ENCODE results near the gene TSPAN10.
A peak's percentile ranks its signal among the peaks of the same experiment; 100 is the strongest.

The TSPAN10 gene

DNA sequence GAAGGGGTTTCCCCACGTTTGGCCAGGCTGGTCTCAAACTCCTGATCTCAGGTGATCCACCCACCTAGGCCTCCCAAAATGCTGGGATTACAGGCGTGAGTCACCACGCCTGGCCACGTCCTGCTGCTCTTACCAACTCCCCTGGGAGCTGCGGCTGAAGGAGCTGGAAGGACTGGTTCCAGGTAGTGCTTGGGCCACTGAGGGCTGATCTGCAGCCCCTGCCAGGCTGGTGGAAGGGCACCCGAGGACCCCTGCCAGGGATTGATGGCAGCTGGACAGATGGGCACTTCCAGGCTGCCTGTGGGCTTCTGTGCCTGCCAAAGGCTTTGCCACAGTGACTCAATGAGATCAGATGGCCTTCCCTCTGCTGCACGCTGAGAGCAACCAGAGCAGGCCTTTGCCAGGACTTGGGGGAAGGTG, 27.1 kb downstream of the TSPAN10 start:
- TF ChIP-seq CEBPB (IDR thresholded peaks at IDR 0.05) (no peak), ZBTB7A (IDR thresholded peaks at IDR 0.05; ENCODE audit: low read depth) (no peak), EGR1 (IDR thresholded peaks at IDR 0.05) (no peak), CREB1 (IDR thresholded peaks at IDR 0.05; ENCODE audit: low read depth) (no peak), NFIC (IDR thresholded peaks at IDR 0.05) (no peak), TAF1 (IDR thresholded peaks at IDR 0.05; ENCODE audit: low read depth) (no peak), TEAD4 (IDR thresholded peaks at IDR 0.05) (no peak), YY1 (IDR thresholded peaks at IDR 0.05; ENCODE audit: low read depth) (no peak), TCF12 (IDR thresholded peaks at IDR 0.05; ENCODE audit: low read depth) (no peak), REST (IDR thresholded peaks at IDR 0.05; ENCODE audit: low read depth) (no peak), USF1 (IDR thresholded peaks at IDR 0.05) (no peak), RAD21 (IDR thresholded peaks at IDR 0.05; ENCODE audit: low read depth) (no peak), FOXM1 (IDR thresholded peaks at IDR 0.05; ENCODE audit: borderline replicate concordance, low read depth) (no peak), EP300 (IDR thresholded peaks at IDR 0.05; ENCODE audit: borderline replicate concordance) (no peak)
- TF ChIP-seq, protein P1, sequence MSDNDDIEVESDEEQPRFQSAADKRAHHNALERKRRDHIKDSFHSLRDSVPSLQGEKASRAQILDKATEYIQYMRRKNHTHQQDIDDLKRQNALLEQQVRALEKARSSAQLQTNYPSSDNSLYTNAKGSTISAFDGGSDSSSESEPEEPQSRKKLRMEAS (IDR thresholded peaks at IDR 0.05) = no peak

- TF ChIP-seq, protein P1 (IDR thresholded peaks at IDR 0.05) = peak; percentile 96
- TF ChIP-seq CREB1 (IDR thresholded peaks at IDR 0.05; ENCODE audit: low read depth) (no peak), USF1 (IDR thresholded peaks at IDR 0.05) (no peak), TCF12 (IDR thresholded peaks at IDR 0.05; ENCODE audit: low read depth) (no peak), YY1 (IDR thresholded peaks at IDR 0.05; ENCODE audit: low read depth) (peak; percentile 85), EGR1 (IDR thresholded peaks at IDR 0.05) (no peak), FOXM1 (IDR thresholded peaks at IDR 0.05; ENCODE audit: borderline replicate concordance, low read depth) (no peak), ZBTB7A (IDR thresholded peaks at IDR 0.05; ENCODE audit: low read depth) (no peak), TEAD4 (IDR thresholded peaks at IDR 0.05) (no peak), EP300 (IDR thresholded peaks at IDR 0.05; ENCODE audit: borderline replicate concordance) (no peak), NFIC (IDR thresholded peaks at IDR 0.05) (no peak), REST (IDR thresholded peaks at IDR 0.05; ENCODE audit: low read depth) (no peak), TAF1 (IDR thresholded peaks at IDR 0.05; ENCODE audit: low read depth) (peak; percentile 18; the same call in 1 of the 2 replicates), CEBPB (IDR thresholded peaks at IDR 0.05) (no peak), RAD21 (IDR thresholded peaks at IDR 0.05; ENCODE audit: low read depth) (no peak)
Measured at GRCh38 chr17:81665205-81666091, 28.5 kb downstream of the TSPAN10 start.

DNA sequence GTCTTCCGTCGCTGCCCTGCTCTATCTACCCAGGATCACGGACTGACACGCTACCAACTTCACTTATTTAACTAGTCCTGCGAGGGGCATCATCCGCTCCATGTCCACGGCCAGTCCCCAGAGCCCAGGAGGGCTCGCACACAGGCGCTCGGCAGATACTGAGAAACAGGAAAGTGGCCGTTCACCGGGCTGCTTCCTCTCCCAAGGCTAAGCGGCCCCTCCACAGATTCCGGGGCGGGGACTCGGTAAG, 29.0 kb downstream of the TSPAN10 start:
- TF ChIP-seq RAD21 (IDR thresholded peaks at IDR 0.05; ENCODE audit: low read depth) = no peak
- TF ChIP-seq TAF1 (IDR thresholded peaks at IDR 0.05; ENCODE audit: low read depth) = no peak
- no peak for TF ChIP-seq FOXM1 (IDR thresholded peaks at IDR 0.05; ENCODE audit: borderline replicate concordance, low read depth)
- no peak for TF ChIP-seq TEAD4 (IDR thresholded peaks at IDR 0.05)

- TF ChIP-seq RAD21 (IDR thresholded peaks at IDR 0.05; ENCODE audit: low read depth) = no peak
- no peak for TF ChIP-seq USF1 (IDR thresholded peaks at IDR 0.05)
- peak; percentile 65; the same call in 1 of the 2 replicates for TF ChIP-seq EGR1 (IDR thresholded peaks at IDR 0.05)
- no peak; the same call in 1 of the 2 replicates for TF ChIP-seq EP300 (IDR thresholded peaks at IDR 0.05; ENCODE audit: borderline replicate concordance)
- peak; percentile 90 for TF ChIP-seq YY1 (IDR thresholded peaks at IDR 0.05; ENCODE audit: low read depth)
- TF ChIP-seq CEBPB (IDR thresholded peaks at IDR 0.05) = no peak; the same call in 1 of the 2 replicates
- no peak for TF ChIP-seq REST (IDR thresholded peaks at IDR 0.05; ENCODE audit: low read depth)
- TF ChIP-seq CREB1 (IDR thresholded peaks at IDR 0.05; ENCODE audit: low read depth) = no peak
- TF ChIP-seq FOXM1 (IDR thresholded peaks at IDR 0.05; ENCODE audit: borderline replicate concordance, low read depth) = no peak
- TF ChIP-seq, protein P1 (IDR thresholded peaks at IDR 0.05) = peak; percentile 92
- peak; percentile 47 for TF ChIP-seq TEAD4 (IDR thresholded peaks at IDR 0.05)
- peak; percentile 65 for TF ChIP-seq TCF12 (IDR thresholded peaks at IDR 0.05; ENCODE audit: low read depth)
- TF ChIP-seq TAF1 (IDR thresholded peaks at IDR 0.05; ENCODE audit: low read depth) = peak; percentile 98
- peak; percentile 41 for TF ChIP-seq ZBTB7A (IDR thresholded peaks at IDR 0.05; ENCODE audit: low read depth)
- no peak; the same call in 1 of the 2 replicates for TF ChIP-seq NFIC (IDR thresholded peaks at IDR 0.05)
Measured at GRCh38 chr17:81666342-81667191, 29.6 kb downstream of the TSPAN10 start, which contains the start of the genes CCDC137 and OXLD1. Gene CCDC137 (plus strand): TSS chr17:81666737. CDS start chr17:81666767, 30 bp downstream. Gene OXLD1 (minus strand): TSS chr17:81666605. CDS start chr17:81666577, 28 bp downstream.
